Panc1 (cell line): ENCODE data around the gene HNRNPLL.

Source experiments
- CTCF ChIP-seq: fragments of 450-650 bp; IDR thresholded peaks from 2 replicates; pipeline ENCODE4 v1.5.1; 2017; ENCODE audit warnings: mild to moderate bottlenecking
- REST ChIP-seq, 2 experiments: IDR thresholded peaks; 2 replicates each; pipeline ENCODE4 v1.6.1; 2011 to 2012; ENCODE audit warnings: low read depth in 2 of 2, control low read depth in 1 of 2, low read length in 1 of 2, mild to moderate bottlenecking in 1 of 2, moderate library complexity in 1 of 2; ENCODE audit not compliant: insufficient read depth in 1 of 2

GRCh38 chr2:38534746-38535403, 67.9 kb downstream of the HNRNPLL start:
- TF ChIP-seq CTCF (no peak), REST (IDR thresholded peaks at IDR 0.05; ENCODE audit: insufficient read depth in 1 of 2, low read depth in 2 of 2, low read length in 1 of 2) (no peak)
